Activated T-cell treated with anti-CD3 and anti-CD28 coated beads for 24 hours (primary cell): Measurements from ENCODE around the gene ANKRD50.

ENCODE experiments used
- DNase-seq: peaks from one replicate; pipeline ENCODE4 v3.0.0-alpha.2; 2020; ENCODE audit warnings: low read depth

ANKRD50 gene

DNA sequence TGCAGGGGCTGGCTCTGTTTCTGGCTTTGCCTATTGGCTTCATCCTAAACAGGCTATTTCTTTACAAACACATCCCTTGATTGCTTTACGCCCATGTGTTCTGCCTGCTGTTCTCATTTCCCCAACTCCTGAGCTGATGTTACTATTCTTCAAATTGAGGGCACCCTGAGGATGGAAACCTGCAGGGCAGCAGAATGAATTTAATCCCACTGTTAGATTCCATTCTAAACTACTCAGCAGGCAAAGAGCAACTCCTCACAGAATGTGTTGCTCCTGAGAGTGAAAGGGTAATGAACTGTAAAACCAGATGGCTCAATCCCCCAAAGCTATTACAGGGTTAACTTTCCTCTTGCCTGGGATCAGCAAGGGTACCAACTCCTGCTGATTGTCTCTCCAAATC, 75.7 kb downstream of the ANKRD50 start:
- no peak for DNase-seq

DNA sequence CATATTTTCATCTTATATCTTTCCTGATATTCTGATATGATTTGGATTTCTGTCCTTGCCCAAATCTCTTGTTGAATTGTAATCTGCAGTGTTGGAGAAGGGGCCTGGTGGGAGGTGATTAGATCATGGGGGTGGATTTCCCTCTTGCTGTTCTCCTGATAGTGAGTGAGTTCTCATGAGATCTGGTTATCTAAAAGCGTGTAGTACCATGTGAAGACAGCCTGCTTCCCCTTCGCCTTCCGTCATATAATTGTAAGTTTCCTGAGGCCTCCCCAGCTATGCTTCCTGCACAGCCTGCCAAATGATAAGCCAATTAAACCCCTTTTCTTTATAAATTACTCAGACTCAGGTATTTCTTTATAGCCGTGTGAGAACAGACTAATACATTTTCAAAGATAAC, 77.2 kb downstream of the ANKRD50 start:
- DNase-seq = no peak

- DNase-seq = no peak
These were observed 79.1 kb downstream of the ANKRD50 start for GRCh38 chr4:124633285-124633941.

GRCh38 chr4:124632439-124632838, 80.1 kb downstream of the ANKRD50 start:
- no peak for DNase-seq

GRCh38 chr4:124631760-124632159, 80.8 kb downstream of the ANKRD50 start:
- DNase-seq = no peak

- DNase-seq = no peak
These were observed 82.9 kb downstream of the ANKRD50 start for GRCh38 chr4:124629681-124630080.
